HG02571 (cell line): ENCODE results near the gene ZGPAT.
"Not testable (repeated sequence)": the region's sequence is repeated elsewhere in the genome, so short reads cannot be mapped to it uniquely, and the experiment has no call there.

Source experiments
- ATAC-seq: cut with Tn5 transposase; IDR thresholded peaks from one replicate; pipeline ENCODE4 v1.9.1; 2021; ENCODE audit warnings: mild to moderate bottlenecking, moderate library complexity; ENCODE audit not compliant: unreplicated experiment

Gene ZGPAT

GRCh38 chr20:63755933-63756647, 48.3 kb downstream of the ZGPAT start:
- ATAC-seq, result no peak

GRCh38 chr20:63756648-63756991, 48.8 kb downstream of the ZGPAT start:
- no peak for ATAC-seq

- no peak for ATAC-seq
Measured at GRCh38 chr20:63758152-63758551, 50.3 kb downstream of the ZGPAT start.

GRCh38 chr20:63759377-63759901, 51.6 kb downstream of the ZGPAT start:
- ATAC-seq, result no peak

GRCh38 chr20:63765082-63765873, 57.4 kb downstream of the ZGPAT start:
- ATAC-seq, result no peak

- no peak for ATAC-seq
Measured at GRCh38 chr20:63765902-63766301, 58.1 kb downstream of the ZGPAT start.

GRCh38 chr20:63766695-63767426, 59.0 kb downstream of the ZGPAT start:
- ATAC-seq, result no peak

GRCh38 chr20:63767456-63767855, 59.6 kb downstream of the ZGPAT start:
- no peak for ATAC-seq

GRCh38 chr20:63767886-63768285, 60.0 kb downstream of the ZGPAT start:
- no peak for ATAC-seq

GRCh38 chr20:63768591-63769515, 61.0 kb downstream of the ZGPAT start:
- no peak for ATAC-seq

- ATAC-seq, result no peak
Measured at GRCh38 chr20:63769891-63770474, 62.1 kb downstream of the ZGPAT start.

- no peak for ATAC-seq
Measured at GRCh38 chr20:63771046-63771707, 63.3 kb downstream of the ZGPAT start.

GRCh38 chr20:63772781-63773518, 65.1 kb downstream of the ZGPAT start:
- ATAC-seq, result no peak

- no peak for ATAC-seq
Measured at GRCh38 chr20:63773571-63774241, 65.9 kb downstream of the ZGPAT start.

- ATAC-seq, result no peak
Measured at GRCh38 chr20:63774306-63774705, 66.5 kb downstream of the ZGPAT start.

- no peak for ATAC-seq
Measured at GRCh38 chr20:63775096-63775978, 67.5 kb downstream of the ZGPAT start.

- not testable (repeated sequence) for ATAC-seq
Measured at GRCh38 chr20:63776875-63777274, 69.0 kb downstream of the ZGPAT start.
